A549 (cell line): ENCODE results near the gene UXS1. TPM values are rescaled to one million over a fixed set of nuclear protein-coding genes. Genes with fewer than 3 reads are reported as not detected.

ENCODE experiments used
- ATAC-seq, 2 experiments: fragments of 200-7000 bp in 1 of 2; fragments of >200 bp in 1 of 2; cut with Nextera tagmentation in 1 of 2; cut with Tn5 transposase in 1 of 2; 3 replicates each; pipeline versions ENCODE4 v1.8.0 to v1.9.1; 2018 to 2020; ENCODE audit warnings: mild to moderate bottlenecking in 1 of 2, moderate library complexity in 1 of 2
- CTCF ChIA-PET: fragments of 300-600 bp; sonication (Branson Sonifier 250); formaldehyde crosslinking; extraction: SDS; loops from one replicate; lab custom pipeline; 2021; ENCODE audit warnings: antibody characterized with exemption, inconsistent platforms; lab: Yijun Ruan, JAX
- POLR2A ChIA-PET: fragments of 350-600 bp; formaldehyde crosslinking; extraction: SDS; loops from one replicate; lab custom pipeline; 2021; ENCODE audit warnings: antibody characterized with exemption, inconsistent platforms; lab: Yijun Ruan, JAX
- DNase-seq, 2 experiments: peaks; one replicate each; pipeline versions ENCODE4 v3.0.0 to v3.0.0-alpha.2; 2011 to 2016; ENCODE audit warnings: low read depth in 1 of 2, low spot score in 1 of 2
- FAIRE-seq: peaks from 2 replicates; lab custom pipeline; 2011; peaks lifted over from hg19 to GRCh38; lab: Jason Lieb, UNC
- H3K27ac ChIP-seq, 2 experiments: fragments of >200 bp; sonication (Bioruptor Twin); formaldehyde crosslinking; 3 replicates each; pipeline ENCODE4 v1.5.1; 2016 to 2017
- H3K4me1 ChIP-seq: fragments of >200 bp; sonication (Bioruptor Twin); formaldehyde crosslinking; 3 replicates; pipeline ENCODE4 v1.6.1; 2016
- H3K4me2 ChIP-seq: fragments of >200 bp; sonication (Bioruptor Twin); formaldehyde crosslinking; 3 replicates; pipeline ENCODE4 v1.6.1; 2016
- H3K4me3 ChIP-seq: fragments of >200 bp; sonication (Bioruptor Twin); formaldehyde crosslinking; 3 replicates; pipeline ENCODE4 v1.5.1; 2016
- H3K9me3 ChIP-seq: fragments of >200 bp; sonication (Bioruptor Twin); formaldehyde crosslinking; 3 replicates; pipeline ENCODE4 v1.6.1; 2016
- ATOH8 ChIP-seq: fragments of 250-450 bp; sonication (Bioruptor Pico); IDR thresholded peaks from 2 replicates; pipeline ENCODE4 v1.5.0; 2020; ENCODE audit warnings: low read depth, mild to moderate bottlenecking, moderate library complexity
- CEBPB ChIP-seq, 2 experiments: fragments of >200 bp in 1 of 2; sonication (Bioruptor Twin) in 1 of 2; formaldehyde crosslinking in 1 of 2; IDR thresholded peaks; 2 replicates each; pipeline ENCODE4 v1.6.1; 2012 to 2016
- CHD4 ChIP-seq: fragments of 200-600 bp; sonication (generic); IDR thresholded peaks from 2 replicates; pipeline ENCODE4 v1.6.1; 2016; ENCODE audit warnings: antibody characterized with exemption, mild to moderate bottlenecking, borderline replicate concordance
- FOSB ChIP-seq: fragments of 250-450 bp; sonication (Bioruptor Pico); IDR thresholded peaks from 2 replicates; pipeline ENCODE4 v1.5.0; 2020; ENCODE audit warnings: mild to moderate bottlenecking, moderate library complexity
- FOSL2 ChIP-seq, 2 experiments: fragments of 450-650 bp in 1 of 2; fragments of >200 bp in 1 of 2; sonication (Bioruptor Twin) in 1 of 2; formaldehyde crosslinking; IDR thresholded peaks; 2 replicates each; pipeline versions ENCODE4 v1.5.0 to v1.6.1; 2016 to 2020; ENCODE audit warnings: mild to moderate bottlenecking in 1 of 2, moderate library complexity in 1 of 2
- GATA3 ChIP-seq: IDR thresholded peaks from 2 replicates; pipeline ENCODE4 v1.6.1; 2012; ENCODE audit warnings: borderline replicate concordance
- KDM5A ChIP-seq: fragments of 200-600 bp; sonication (generic); IDR thresholded peaks from 2 replicates; pipeline ENCODE4 v1.6.1; 2016; ENCODE audit warnings: antibody characterized with exemption, mild to moderate bottlenecking
- MAX ChIP-seq: IDR thresholded peaks from 2 replicates; pipeline ENCODE4 v1.6.1; 2012
- MAZ ChIP-seq: fragments of 150-350 bp; IDR thresholded peaks from 2 replicates; pipeline ENCODE4 v1.6.1; 2014; ENCODE audit warnings: antibody characterized with exemption, low read depth, low read length, borderline replicate concordance
- NFE2L2 ChIP-seq: fragments of 150-350 bp; conservative IDR thresholded peaks from 2 replicates; pipeline ENCODE4 v1.6.1; 2014; ENCODE audit warnings: low read length
- NR3C1 ChIP-seq: fragments of >200 bp; sonication (Bioruptor Twin); formaldehyde crosslinking; IDR thresholded peaks from 3 replicates; pipeline ENCODE4 v1.6.1; 2017
- RFX5 ChIP-seq: fragments of 450-650 bp; IDR thresholded peaks from 2 replicates; pipeline ENCODE4 v1.7.1; 2014; ENCODE audit warnings: antibody characterized with exemption, mild to moderate bottlenecking, moderate library complexity
- TP53 ChIP-seq: fragments of 250-450 bp; sonication (Bioruptor Pico); IDR thresholded peaks from 2 replicates; pipeline ENCODE4 v1.5.0; 2021; ENCODE audit warnings: mild to moderate bottlenecking, moderate library complexity
- ZC3H11A ChIP-seq: fragments of 450-650 bp; IDR thresholded peaks from 2 replicates; pipeline ENCODE4 v1.6.1; 2014; ENCODE audit warnings: antibody characterized with exemption, mild to moderate bottlenecking
- ZNF302 ChIP-seq: fragments of 250-450 bp; sonication (Bioruptor Pico); IDR thresholded peaks from 2 replicates; pipeline ENCODE4 v1.9.0; 2021; ENCODE audit warnings: inconsistent platforms, mild to moderate bottlenecking, moderate library complexity
- WGBS: methylation state at CpG from one replicate; pipeline ENCODE4 v1.1.6; 2017; ENCODE audit errors: missing lambda C conversion rate; 5-methylcytosine and 5-hydroxymethylcytosine counted together
- polyA plus RNA-seq, 4 experiments: library from polyadenylated mRNA; depleted of rRNA in 3 of 4; stranded (reverse); fragments of >200 nt; fragmentation: RNase III in 1 of 4; extraction: RNeasy Plus Mini Kit Qiagen cat#74134 plus additional on column Dnase treatment in 1 of 4; gene quantifications; 2 replicates in 3 of 4; 3 replicates in 1 of 4; pipeline ENCODE4 v1.2.3, GENCODE V29; 2011 to 2017
- TF ChIP-seq, protein P1 (sequence below): fragments of 200-600 bp; sonication (generic); IDR thresholded peaks from 2 replicates; pipeline ENCODE4 v1.6.1; 2016; ENCODE audit warnings: antibody characterized with exemption, mild to moderate bottlenecking, moderate library complexity
- TF ChIP-seq, protein P2 (sequence below): IDR thresholded peaks from 2 replicates; pipeline ENCODE4 v1.6.1; 2012

UXS1 gene
- polyA plus RNA-seq, 2 of the 4 experiments (the other 2 are of a cell fraction), result 50.5 to 53.2 TPM

DNA sequence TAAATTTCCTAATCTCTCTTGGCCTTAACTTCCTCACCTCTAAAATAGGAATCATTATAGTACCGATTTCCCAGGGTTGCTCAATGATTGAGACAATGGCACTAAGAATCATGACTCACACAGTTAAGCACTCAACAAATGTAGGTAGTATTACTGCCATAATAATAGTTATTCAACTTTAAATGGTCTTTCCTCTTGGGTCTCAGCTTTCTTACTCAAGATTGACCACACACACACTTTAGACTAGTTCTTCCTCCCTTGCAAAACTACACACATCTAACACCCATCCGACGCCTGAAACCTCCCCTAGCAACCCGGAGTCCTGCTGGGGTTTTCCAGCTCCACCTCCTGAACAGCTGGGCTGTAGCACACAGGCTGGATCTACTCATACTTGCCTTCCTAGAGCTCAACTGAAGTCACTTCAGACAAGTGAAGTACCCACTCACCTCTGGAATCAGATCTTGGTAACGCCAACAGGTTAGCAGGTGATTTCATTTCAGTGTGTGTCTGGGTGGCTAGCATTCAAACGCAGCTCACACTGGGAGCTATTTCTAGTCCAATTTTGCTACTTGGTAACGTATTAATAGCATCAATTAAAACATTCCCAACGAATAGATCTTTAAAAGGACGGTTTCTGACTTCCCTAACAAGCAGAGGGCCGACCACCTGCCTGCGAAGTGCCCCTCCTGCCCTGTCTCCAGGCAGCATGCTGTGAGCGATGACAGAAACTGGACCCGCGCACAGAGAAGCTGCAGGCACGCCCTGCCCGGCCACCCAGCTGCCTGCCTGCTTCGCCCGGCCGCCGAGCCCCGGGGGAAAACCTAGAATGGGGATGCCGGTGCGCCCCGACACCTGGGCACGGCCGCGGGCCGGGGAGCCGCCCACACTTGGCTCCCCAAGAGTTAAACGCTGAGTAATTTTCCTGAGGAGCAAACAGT lies 1.1 kb downstream of the UXS1 start:
- POLR2A ChIA-PET, result no interaction called here
- no peak for FAIRE-seq
- no peaks in the 10 kb centered on the region for H3K9me3 ChIP-seq

DNA sequence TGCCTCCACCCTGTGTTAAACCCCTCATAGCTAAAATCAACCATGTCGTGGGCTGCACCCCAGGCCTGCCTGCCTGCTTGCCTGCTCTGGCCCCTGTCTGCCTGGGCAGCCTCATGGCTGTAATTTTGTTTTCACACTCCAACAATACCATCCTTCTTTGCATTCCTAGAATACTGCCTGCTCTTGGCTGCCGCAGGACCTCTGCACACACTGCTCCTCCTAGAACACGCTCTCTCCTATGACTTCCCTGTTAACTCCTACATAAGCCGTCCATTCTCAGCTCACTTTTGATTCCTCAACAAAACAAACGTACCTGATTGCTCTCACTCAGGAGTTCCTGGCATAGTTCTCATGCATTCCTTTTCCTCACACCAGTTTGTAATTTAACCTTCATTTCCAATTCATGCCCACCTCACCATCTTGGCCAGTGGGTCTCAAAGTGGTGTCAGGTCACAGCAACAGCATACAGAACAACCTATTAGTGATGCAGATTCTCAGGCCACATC lies 2.5 kb downstream of the UXS1 start:
- H3K4me3 ChIP-seq, result no peak overlapping the region

More for the DNA sequence above, 1.1 kb downstream of the UXS1 start:
- H3K27ac ChIP-seq, result peak overlapping the region; percentile 85 to 92
- peak; percentile 41 to 45 for DNase-seq
- TF ChIP-seq NR3C1, result no peak
- no peak for TF ChIP-seq RFX5
- no peak; the same call in 1 of the 2 replicates for TF ChIP-seq FOSL2 (IDR thresholded peaks at IDR 0.05)
- TF ChIP-seq FOSL2 (CRISPR knock-in tag; IDR thresholded peaks at IDR 0.05), result peak; percentile 65
- TF ChIP-seq GATA3, result no peak
- no peak for TF ChIP-seq KDM5A
- TF ChIP-seq CEBPB (IDR thresholded peaks at IDR 0.05), result peak; percentile 23 to 27; a peak in 1 of 4 replicates
- TF ChIP-seq TP53, result no peak
- TF ChIP-seq ZC3H11A, result no peak
- TF ChIP-seq FOSB (CRISPR knock-in tag), result no peak
- no peak for TF ChIP-seq MAZ
- TF ChIP-seq, protein P1, sequence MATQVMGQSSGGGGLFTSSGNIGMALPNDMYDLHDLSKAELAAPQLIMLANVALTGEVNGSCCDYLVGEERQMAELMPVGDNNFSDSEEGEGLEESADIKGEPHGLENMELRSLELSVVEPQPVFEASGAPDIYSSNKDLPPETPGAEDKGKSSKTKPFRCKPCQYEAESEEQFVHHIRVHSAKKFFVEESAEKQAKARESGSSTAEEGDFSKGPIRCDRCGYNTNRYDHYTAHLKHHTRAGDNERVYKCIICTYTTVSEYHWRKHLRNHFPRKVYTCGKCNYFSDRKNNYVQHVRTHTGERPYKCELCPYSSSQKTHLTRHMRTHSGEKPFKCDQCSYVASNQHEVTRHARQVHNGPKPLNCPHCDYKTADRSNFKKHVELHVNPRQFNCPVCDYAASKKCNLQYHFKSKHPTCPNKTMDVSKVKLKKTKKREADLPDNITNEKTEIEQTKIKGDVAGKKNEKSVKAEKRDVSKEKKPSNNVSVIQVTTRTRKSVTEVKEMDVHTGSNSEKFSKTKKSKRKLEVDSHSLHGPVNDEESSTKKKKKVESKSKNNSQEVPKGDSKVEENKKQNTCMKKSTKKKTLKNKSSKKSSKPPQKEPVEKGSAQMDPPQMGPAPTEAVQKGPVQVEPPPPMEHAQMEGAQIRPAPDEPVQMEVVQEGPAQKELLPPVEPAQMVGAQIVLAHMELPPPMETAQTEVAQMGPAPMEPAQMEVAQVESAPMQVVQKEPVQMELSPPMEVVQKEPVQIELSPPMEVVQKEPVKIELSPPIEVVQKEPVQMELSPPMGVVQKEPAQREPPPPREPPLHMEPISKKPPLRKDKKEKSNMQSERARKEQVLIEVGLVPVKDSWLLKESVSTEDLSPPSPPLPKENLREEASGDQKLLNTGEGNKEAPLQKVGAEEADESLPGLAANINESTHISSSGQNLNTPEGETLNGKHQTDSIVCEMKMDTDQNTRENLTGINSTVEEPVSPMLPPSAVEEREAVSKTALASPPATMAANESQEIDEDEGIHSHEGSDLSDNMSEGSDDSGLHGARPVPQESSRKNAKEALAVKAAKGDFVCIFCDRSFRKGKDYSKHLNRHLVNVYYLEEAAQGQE, result no peak
- no peak for TF ChIP-seq ZNF302 (CRISPR knock-in tag)
- TF ChIP-seq, protein P2, sequence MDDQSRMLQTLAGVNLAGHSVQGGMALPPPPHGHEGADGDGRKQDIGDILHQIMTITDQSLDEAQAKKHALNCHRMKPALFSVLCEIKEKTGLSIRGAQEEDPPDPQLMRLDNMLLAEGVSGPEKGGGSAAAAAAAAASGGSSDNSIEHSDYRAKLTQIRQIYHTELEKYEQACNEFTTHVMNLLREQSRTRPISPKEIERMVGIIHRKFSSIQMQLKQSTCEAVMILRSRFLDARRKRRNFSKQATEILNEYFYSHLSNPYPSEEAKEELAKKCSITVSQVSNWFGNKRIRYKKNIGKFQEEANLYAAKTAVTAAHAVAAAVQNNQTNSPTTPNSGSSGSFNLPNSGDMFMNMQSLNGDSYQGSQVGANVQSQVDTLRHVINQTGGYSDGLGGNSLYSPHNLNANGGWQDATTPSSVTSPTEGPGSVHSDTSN, result no peak
- TF ChIP-seq CHD4, result no peak
- no peak for TF ChIP-seq ATOH8
- 0 out of 2 replicates have a peak, but pooled peaks have one; percentile 7 for TF ChIP-seq MAX
- CTCF ChIA-PET, result interaction anchor here (1.2 kb wide), 1 partner anchor 89 kb away, joined by 3 read pairs; no protein-coding TSS in a partner anchor
- ATAC-seq, result peak; percentile 68 to 72
- H3K4me1 ChIP-seq, result peaks cover 22% of the 10 kb centered on the region; the same call in 2 of the 3 replicates
- 5% methylated on average over 10 of the region's 30 CpGs for WGBS
- H3K4me3 ChIP-seq, result peak overlapping the region; percentile 91
- H3K4me2 ChIP-seq, result peak overlapping the region; percentile 86

More for the DNA sequence above, 2.5 kb downstream of the UXS1 start:
- POLR2A ChIA-PET, result no interaction called here
- CTCF ChIA-PET, result no interaction called here
- WGBS, result 85% methylated on average over 5 of the region's 5 CpGs
- FAIRE-seq, result no peak
- H3K9me3 ChIP-seq, result no peaks in the 10 kb centered on the region
- DNase-seq, result no peak
- no peak for ATAC-seq
- H3K4me1 ChIP-seq, result peaks cover 22% of the 10 kb centered on the region; the same call in 2 of the 3 replicates
- TF ChIP-seq NFE2L2 (no peak), ZNF302 (CRISPR knock-in tag) (no peak), RFX5 (no peak)
- no peak overlapping the region for H3K4me2 ChIP-seq
- no peak overlapping the region for H3K27ac ChIP-seq
